SK-N-SH (cell line): ENCODE data around the gene LSP1. TPM values are rescaled to one million over a fixed set of nuclear protein-coding genes. Genes with fewer than 3 reads are reported as not detected.

Experiments
- CTCF ChIA-PET: fragments of 300-600, 350-600 bp; formaldehyde crosslinking; extraction: SDS; loops from one replicate; lab custom pipeline; 2021; lab: Yijun Ruan, JAX
- POLR2A ChIA-PET: fragments of 350-600 bp; sonication (Branson Sonifier 250); formaldehyde crosslinking; extraction: SDS; loops from one replicate; lab custom pipeline; 2020; ENCODE audit warnings: antibody characterized with exemption, inconsistent platforms; lab: Yijun Ruan, JAX
- DNase-seq: peaks from one replicate; pipeline ENCODE4 v3.0.0; 2012
- H2AFZ ChIP-seq: fragments of 200-600 bp; sonication (generic); 2 replicates; pipeline ENCODE4 v1.8.1; 2016; ENCODE audit warnings: antibody characterized with exemption, mild to moderate bottlenecking, low read depth
- H3F3A ChIP-seq: fragments of 200-600 bp; sonication (generic); replicated peaks from 2 replicates; pipeline ENCODE3; 2016; ENCODE audit warnings: antibody characterized with exemption, mild to moderate bottlenecking; ENCODE audit not compliant: insufficient read depth
- H3K27ac ChIP-seq, 2 experiments: fragments of 200-500 bp in 1 of 2; fragments of 200-600 bp in 1 of 2; sonication (Bioruptor generic) in 1 of 2; sonication (generic), shearing (Covaris generic) in 1 of 2; 2 replicates each; pipeline versions ENCODE4 v1.5.1 to v1.6.1; 2014 to 2016; ENCODE audit warnings: low read depth in 2 of 2, inconsistent platforms in 1 of 2, low read length in 1 of 2, mild to moderate bottlenecking in 1 of 2, mixed read lengths in 1 of 2
- H3K27me3 ChIP-seq: fragments of 200-600 bp; sonication (generic), shearing (Covaris generic); 2 replicates; pipeline ENCODE4 v1.6.1; 2016; ENCODE audit warnings: mixed run types; ENCODE audit not compliant: insufficient read depth
- H3K36me3 ChIP-seq, 2 experiments: fragments of 200-500 bp in 1 of 2; fragments of 200-600 bp in 1 of 2; sonication (Bioruptor generic) in 1 of 2; sonication (generic) in 1 of 2; replicated peaks in 1 of 2; 2 replicates each; pipeline versions ENCODE3 to v1.5.1; 2014 to 2016; ENCODE audit warnings: low read length in 1 of 2, mild to moderate bottlenecking in 1 of 2; ENCODE audit not compliant: insufficient read depth in 2 of 2, control insufficient read depth in 1 of 2
- H3K4me1 ChIP-seq, 2 experiments: fragments of 200-500 bp in 1 of 2; fragments of 200-600 bp in 1 of 2; sonication (Bioruptor generic) in 1 of 2; sonication (generic), shearing (Covaris generic) in 1 of 2; 2 replicates each; pipeline versions ENCODE4 v1.5.1 to v1.6.1; 2014 to 2016; ENCODE audit warnings: low read depth in 1 of 2, low read length in 1 of 2, mixed run types in 1 of 2; ENCODE audit not compliant: insufficient read depth in 2 of 2, control insufficient read depth in 1 of 2
- H3K4me2 ChIP-seq: fragments of 200-600 bp; sonication (generic), shearing (Covaris generic); 2 replicates; pipeline ENCODE4 v1.6.1; 2017; ENCODE audit warnings: mixed run types
- H3K4me3 ChIP-seq, 2 experiments: fragments of 200-500 bp in 1 of 2; fragments of 200-600 bp in 1 of 2; sonication (Bioruptor generic) in 1 of 2; sonication (generic), shearing (Covaris generic) in 1 of 2; 2 replicates each; pipeline versions ENCODE4 v1.5.1 to v1.8.1; 2014 to 2016; ENCODE audit warnings: low read depth in 2 of 2, inconsistent platforms in 1 of 2, low read length in 1 of 2, mild to moderate bottlenecking in 1 of 2, mixed read lengths in 1 of 2, moderate library complexity in 1 of 2
- H3K79me2 ChIP-seq: fragments of 200-600 bp; sonication (generic); 2 replicates; pipeline ENCODE4 v1.8.1; 2017; ENCODE audit warnings: mild to moderate bottlenecking; ENCODE audit not compliant: insufficient read depth
- H3K9ac ChIP-seq: fragments of 200-600 bp; sonication (generic); 2 replicates; pipeline ENCODE4 v1.6.1; 2017; ENCODE audit warnings: mixed run types
- H3K9me2 ChIP-seq: fragments of 200-600 bp; sonication (generic); 2 replicates; pipeline ENCODE4 v1.6.1; 2017; ENCODE audit warnings: mixed run types
- H3K9me3 ChIP-seq: fragments of 200-600 bp; sonication (generic); 2 replicates; pipeline ENCODE4 v1.6.1; 2017; ENCODE audit warnings: mixed run types, mild to moderate bottlenecking, moderate library complexity
- H4K20me1 ChIP-seq: fragments of 200-600 bp; sonication (generic); 2 replicates; pipeline ENCODE4 v1.6.1; 2017; ENCODE audit warnings: mild to moderate bottlenecking, mixed run types; ENCODE audit not compliant: insufficient read depth
- ELF1 ChIP-seq: IDR thresholded peaks from 2 replicates; pipeline ENCODE4 v1.4.0; 2012
- EP300 ChIP-seq, 2 experiments: IDR thresholded peaks; 2 replicates each; pipeline versions ENCODE4 v1.4.0 to v1.6.1; 2012; ENCODE audit warnings: borderline replicate concordance in 1 of 2, low read depth in 1 of 2, low read length in 1 of 2
- FOXJ3 ChIP-seq: sonication (generic); formaldehyde crosslinking; IDR thresholded peaks from 2 replicates; pipeline ENCODE4 v1.5.1; 2020; ENCODE audit warnings: mild to moderate bottlenecking, missing genetic modification reagents
- FOXM1 ChIP-seq: IDR thresholded peaks from 2 replicates; pipeline ENCODE4 v1.4.0; 2012; ENCODE audit warnings: low read depth, mild to moderate bottlenecking
- GABPA ChIP-seq: IDR thresholded peaks from 2 replicates; pipeline ENCODE4 v1.4.0; 2012; ENCODE audit warnings: low read depth, mild to moderate bottlenecking
- JUND ChIP-seq: IDR thresholded peaks from 2 replicates; pipeline ENCODE4 v1.4.0; 2012
- NFIC ChIP-seq: IDR thresholded peaks from 2 replicates; pipeline ENCODE4 v1.4.0; 2012; ENCODE audit warnings: borderline replicate concordance
- RAD21 ChIP-seq: IDR thresholded peaks from 2 replicates; pipeline ENCODE4 v1.6.1; 2012; ENCODE audit warnings: mild to moderate bottlenecking, low read length
- RCOR1 ChIP-seq: fragments of 150-350 bp; IDR thresholded peaks from 2 replicates; pipeline ENCODE4 v1.6.1; 2017; ENCODE audit warnings: antibody characterized with exemption, low read length
- RFX5 ChIP-seq: IDR thresholded peaks from 2 replicates; pipeline ENCODE4 v1.6.1; 2012; ENCODE audit warnings: mild to moderate bottlenecking, improper control_type of control experiment, low read length
- SMC3 ChIP-seq: IDR thresholded peaks from 2 replicates; pipeline ENCODE4 v1.6.1; 2012; ENCODE audit warnings: low read depth, low read length, improper control_type of control experiment
- TCF12 ChIP-seq: IDR thresholded peaks from 2 replicates; pipeline ENCODE4 v1.4.0; 2012
- TEAD4 ChIP-seq: IDR thresholded peaks from 2 replicates; pipeline ENCODE4 v1.4.0; 2012; ENCODE audit warnings: mild to moderate bottlenecking, borderline replicate concordance; ENCODE audit not compliant: insufficient read depth
- YY1 ChIP-seq: IDR thresholded peaks from 2 replicates; pipeline ENCODE4 v1.4.0; 2012; ENCODE audit warnings: low read depth, mild to moderate bottlenecking
- WGBS: methylation state at CpG from one replicate; pipeline ENCODE4 v1.1.6; 2017; ENCODE audit warnings: low lambda C conversion rate; 5-methylcytosine and 5-hydroxymethylcytosine counted together
- polyA plus RNA-seq, 3 experiments: library from polyadenylated mRNA; depleted of rRNA; stranded (reverse); fragments of >200 nt; gene quantifications; 2 replicates each; pipeline ENCODE4 v1.2.3, GENCODE V29; 2012
- TF ChIP-seq, protein P1 (sequence below): IDR thresholded peaks from 2 replicates; pipeline ENCODE4 v1.4.0; 2012; ENCODE audit warnings: low read depth, borderline replicate concordance
- TF ChIP-seq, protein P2 (sequence below): IDR thresholded peaks from 2 replicates; pipeline ENCODE4 v1.4.0; 2012; ENCODE audit warnings: low read depth
- TF ChIP-seq, protein P3 (sequence below): IDR thresholded peaks from 2 replicates; pipeline ENCODE4 v1.6.1; 2012; ENCODE audit warnings: mild to moderate bottlenecking, low read depth, low read length, moderate library complexity
- TF ChIP-seq, protein P4 (sequence below): IDR thresholded peaks from 2 replicates; pipeline ENCODE4; 2012
- TF ChIP-seq, protein P5 (sequence below): IDR thresholded peaks from 2 replicates; pipeline ENCODE4 v1.4.0; 2012; ENCODE audit warnings: low read depth, borderline replicate concordance
- TF ChIP-seq, protein P6 (sequence below): fragments of 150-350 bp; IDR thresholded peaks from 2 replicates; pipeline ENCODE4 v1.6.1; 2017; ENCODE audit warnings: antibody characterized with exemption, low read length, low read depth, borderline replicate concordance

Gene LSP1
- polyA plus RNA-seq, 1 of the 3 experiments (the other 2 are of a cell fraction) = 0.38 TPM

DNA sequence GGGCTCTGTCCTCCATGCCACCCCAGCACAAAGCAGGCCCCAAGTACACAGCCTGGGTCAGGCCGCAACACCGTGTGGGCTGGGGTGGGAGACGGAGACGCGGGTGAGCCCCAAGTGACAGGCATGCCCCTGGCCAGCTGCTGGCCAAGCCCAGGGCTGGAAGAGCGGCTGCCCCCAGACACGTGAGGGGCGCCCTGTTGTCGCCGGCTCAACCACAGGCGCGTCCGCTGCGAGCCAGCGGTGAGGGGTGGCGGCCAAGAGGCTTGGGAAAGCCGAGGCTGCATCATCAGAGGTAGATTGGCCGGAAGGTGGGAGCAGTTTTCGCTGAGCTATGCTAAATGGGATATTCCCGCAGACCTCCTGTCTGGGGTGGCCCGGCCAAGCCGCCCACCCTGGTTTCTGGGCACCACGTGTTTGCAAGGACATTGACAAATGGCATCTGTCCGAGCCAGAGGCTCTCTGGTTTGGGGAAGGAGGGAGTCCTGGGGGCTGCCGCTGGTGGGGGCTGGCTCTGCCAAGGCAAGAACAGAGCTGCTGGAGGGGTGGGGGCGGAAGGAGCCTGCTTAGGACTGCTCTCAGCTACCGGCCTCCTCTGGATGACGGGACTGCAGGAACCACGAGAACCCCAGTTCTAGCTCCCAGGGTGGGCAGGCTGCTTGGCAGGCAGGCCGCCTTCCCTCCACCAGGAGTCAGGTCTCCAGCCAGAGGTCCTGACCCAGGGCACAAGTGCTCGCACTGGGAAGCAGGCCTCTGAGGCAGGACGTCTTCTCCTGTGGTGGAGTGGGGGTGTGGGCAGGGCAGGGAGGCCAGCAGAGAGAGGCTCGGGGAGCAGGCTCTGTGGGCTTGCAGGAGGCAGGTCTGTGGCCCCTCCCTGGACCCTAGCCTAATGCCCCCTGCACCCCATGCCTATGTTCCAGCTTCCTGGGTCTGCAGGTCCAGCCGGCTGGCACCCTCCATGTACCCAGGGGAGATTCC is 38.3 kb downstream of the LSP1 start:
- Histone ChIP-seq H3K9ac (no peak overlapping the region), H3K9me3 (no peaks in the 10 kb centered on the region), H3K36me3 (no peaks in the 10 kb centered on the region), H3K4me3 (no peak overlapping the region), H3K79me2 (no peaks in the 10 kb centered on the region), H4K20me1 (no peaks in the 10 kb centered on the region), H2AFZ (no peak overlapping the region), H3K27me3 (no peaks in the 10 kb centered on the region), H3K27ac (no peak overlapping the region), H3K4me1 (peaks cover 0 to 6% of the 10 kb centered on the region in 2 experiments; a peak in 1 of 4 replicates), H3F3A (no peaks in the 10 kb centered on the region), H3K9me2 (no peaks in the 10 kb centered on the region), H3K4me2 (no peak overlapping the region)
- ChIA-PET POLR2A (no interaction called here), CTCF (interaction anchor here (0.8 to 2.5 kb wide), 9 partner anchors 9 to 259 kb away, joined by 3 to 21 read pairs (median 5); partner anchors contain the start of gene TNNI2)
- DNase-seq = peak; percentile 41
- TF ChIP-seq TEAD4 (no peak), GABPA (no peak), TCF12 (no peak), RAD21 (no peak), RCOR1 (no peak), FOXM1 (no peak), RFX5 (no peak), SMC3 (no peak), YY1 (no peak), ELF1 (no peak), FOXJ3 (CRISPR knock-in tag) (no peak), EP300 (IDR thresholded peaks at IDR 0.05; ENCODE audit: borderline replicate concordance in 1 of 2, low read depth in 1 of 2, low read length in 1 of 2) (no peak), NFIC (no peak), JUND (no peak)
- TF ChIP-seq, protein P1, sequence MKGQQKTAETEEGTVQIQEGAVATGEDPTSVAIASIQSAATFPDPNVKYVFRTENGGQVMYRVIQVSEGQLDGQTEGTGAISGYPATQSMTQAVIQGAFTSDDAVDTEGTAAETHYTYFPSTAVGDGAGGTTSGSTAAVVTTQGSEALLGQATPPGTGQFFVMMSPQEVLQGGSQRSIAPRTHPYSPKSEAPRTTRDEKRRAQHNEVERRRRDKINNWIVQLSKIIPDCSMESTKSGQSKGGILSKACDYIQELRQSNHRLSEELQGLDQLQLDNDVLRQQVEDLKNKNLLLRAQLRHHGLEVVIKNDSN = no peak
- TF ChIP-seq, protein P2, sequence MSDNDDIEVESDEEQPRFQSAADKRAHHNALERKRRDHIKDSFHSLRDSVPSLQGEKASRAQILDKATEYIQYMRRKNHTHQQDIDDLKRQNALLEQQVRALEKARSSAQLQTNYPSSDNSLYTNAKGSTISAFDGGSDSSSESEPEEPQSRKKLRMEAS = no peak
- TF ChIP-seq, protein P3, sequence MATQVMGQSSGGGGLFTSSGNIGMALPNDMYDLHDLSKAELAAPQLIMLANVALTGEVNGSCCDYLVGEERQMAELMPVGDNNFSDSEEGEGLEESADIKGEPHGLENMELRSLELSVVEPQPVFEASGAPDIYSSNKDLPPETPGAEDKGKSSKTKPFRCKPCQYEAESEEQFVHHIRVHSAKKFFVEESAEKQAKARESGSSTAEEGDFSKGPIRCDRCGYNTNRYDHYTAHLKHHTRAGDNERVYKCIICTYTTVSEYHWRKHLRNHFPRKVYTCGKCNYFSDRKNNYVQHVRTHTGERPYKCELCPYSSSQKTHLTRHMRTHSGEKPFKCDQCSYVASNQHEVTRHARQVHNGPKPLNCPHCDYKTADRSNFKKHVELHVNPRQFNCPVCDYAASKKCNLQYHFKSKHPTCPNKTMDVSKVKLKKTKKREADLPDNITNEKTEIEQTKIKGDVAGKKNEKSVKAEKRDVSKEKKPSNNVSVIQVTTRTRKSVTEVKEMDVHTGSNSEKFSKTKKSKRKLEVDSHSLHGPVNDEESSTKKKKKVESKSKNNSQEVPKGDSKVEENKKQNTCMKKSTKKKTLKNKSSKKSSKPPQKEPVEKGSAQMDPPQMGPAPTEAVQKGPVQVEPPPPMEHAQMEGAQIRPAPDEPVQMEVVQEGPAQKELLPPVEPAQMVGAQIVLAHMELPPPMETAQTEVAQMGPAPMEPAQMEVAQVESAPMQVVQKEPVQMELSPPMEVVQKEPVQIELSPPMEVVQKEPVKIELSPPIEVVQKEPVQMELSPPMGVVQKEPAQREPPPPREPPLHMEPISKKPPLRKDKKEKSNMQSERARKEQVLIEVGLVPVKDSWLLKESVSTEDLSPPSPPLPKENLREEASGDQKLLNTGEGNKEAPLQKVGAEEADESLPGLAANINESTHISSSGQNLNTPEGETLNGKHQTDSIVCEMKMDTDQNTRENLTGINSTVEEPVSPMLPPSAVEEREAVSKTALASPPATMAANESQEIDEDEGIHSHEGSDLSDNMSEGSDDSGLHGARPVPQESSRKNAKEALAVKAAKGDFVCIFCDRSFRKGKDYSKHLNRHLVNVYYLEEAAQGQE = no peak
- TF ChIP-seq, protein P4, sequence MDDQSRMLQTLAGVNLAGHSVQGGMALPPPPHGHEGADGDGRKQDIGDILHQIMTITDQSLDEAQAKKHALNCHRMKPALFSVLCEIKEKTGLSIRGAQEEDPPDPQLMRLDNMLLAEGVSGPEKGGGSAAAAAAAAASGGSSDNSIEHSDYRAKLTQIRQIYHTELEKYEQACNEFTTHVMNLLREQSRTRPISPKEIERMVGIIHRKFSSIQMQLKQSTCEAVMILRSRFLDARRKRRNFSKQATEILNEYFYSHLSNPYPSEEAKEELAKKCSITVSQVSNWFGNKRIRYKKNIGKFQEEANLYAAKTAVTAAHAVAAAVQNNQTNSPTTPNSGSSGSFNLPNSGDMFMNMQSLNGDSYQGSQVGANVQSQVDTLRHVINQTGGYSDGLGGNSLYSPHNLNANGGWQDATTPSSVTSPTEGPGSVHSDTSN = no peak
- TF ChIP-seq, protein P5, sequence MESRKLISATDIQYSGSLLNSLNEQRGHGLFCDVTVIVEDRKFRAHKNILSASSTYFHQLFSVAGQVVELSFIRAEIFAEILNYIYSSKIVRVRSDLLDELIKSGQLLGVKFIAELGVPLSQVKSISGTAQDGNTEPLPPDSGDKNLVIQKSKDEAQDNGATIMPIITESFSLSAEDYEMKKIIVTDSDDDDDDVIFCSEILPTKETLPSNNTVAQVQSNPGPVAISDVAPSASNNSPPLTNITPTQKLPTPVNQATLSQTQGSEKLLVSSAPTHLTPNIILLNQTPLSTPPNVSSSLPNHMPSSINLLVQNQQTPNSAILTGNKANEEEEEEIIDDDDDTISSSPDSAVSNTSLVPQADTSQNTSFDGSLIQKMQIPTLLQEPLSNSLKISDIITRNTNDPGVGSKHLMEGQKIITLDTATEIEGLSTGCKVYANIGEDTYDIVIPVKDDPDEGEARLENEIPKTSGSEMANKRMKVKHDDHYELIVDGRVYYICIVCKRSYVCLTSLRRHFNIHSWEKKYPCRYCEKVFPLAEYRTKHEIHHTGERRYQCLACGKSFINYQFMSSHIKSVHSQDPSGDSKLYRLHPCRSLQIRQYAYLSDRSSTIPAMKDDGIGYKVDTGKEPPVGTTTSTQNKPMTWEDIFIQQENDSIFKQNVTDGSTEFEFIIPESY = no peak
- TF ChIP-seq, protein P6, sequence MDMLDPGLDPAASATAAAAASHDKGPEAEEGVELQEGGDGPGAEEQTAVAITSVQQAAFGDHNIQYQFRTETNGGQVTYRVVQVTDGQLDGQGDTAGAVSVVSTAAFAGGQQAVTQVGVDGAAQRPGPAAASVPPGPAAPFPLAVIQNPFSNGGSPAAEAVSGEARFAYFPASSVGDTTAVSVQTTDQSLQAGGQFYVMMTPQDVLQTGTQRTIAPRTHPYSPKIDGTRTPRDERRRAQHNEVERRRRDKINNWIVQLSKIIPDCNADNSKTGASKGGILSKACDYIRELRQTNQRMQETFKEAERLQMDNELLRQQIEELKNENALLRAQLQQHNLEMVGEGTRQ = no peak
- WGBS = 72% methylated on average over 33 of the region's 34 CpGs
